AG10803 (cell line): ENCODE measurements around the gene PDZD8.
"Not testable (repeated sequence)": the region's sequence is repeated elsewhere in the genome, so short reads cannot be mapped to it uniquely, and the experiment has no call there.

Experiments
- DNase-seq: peaks from one replicate; pipeline ENCODE4 v3.0.0; 2010; ENCODE audit warnings: low read depth
- H3K4me3 ChIP-seq: 2 replicates; pipeline ENCODE4 v1.5.1; 2011; ENCODE audit warnings: mild to moderate bottlenecking, low read length, control low read depth
- CTCF ChIP-seq: conservative IDR thresholded peaks from 2 replicates; pipeline ENCODE4 v1.5.1; 2011; ENCODE audit warnings: mild to moderate bottlenecking, low read length, control low read depth, inconsistent platforms

The PDZD8 gene

GRCh38 chr10:117299435-117299834 lies 75.8 kb downstream of the PDZD8 start:
- no peak for DNase-seq
- TF ChIP-seq CTCF: no peak

GRCh38 chr10:117298219-117298618 lies 77.0 kb downstream of the PDZD8 start:
- no peak for DNase-seq
- H3K4me3 ChIP-seq: no peak overlapping the region
- no peak for TF ChIP-seq CTCF

More at GRCh38 chr10:117299435-117299834, 75.8 kb downstream of the PDZD8 start:
- H3K4me3 ChIP-seq: no peak overlapping the region

GRCh38 chr10:117294735-117295134 lies 80.5 kb downstream of the PDZD8 start:
- no peak overlapping the region for H3K4me3 ChIP-seq
- TF ChIP-seq CTCF: no peak
- DNase-seq: no peak

- no peak for DNase-seq
- no peak for TF ChIP-seq CTCF
- H3K4me3 ChIP-seq: no peak overlapping the region
Measured at GRCh38 chr10:117294039-117294645, 81.1 kb downstream of the PDZD8 start.

- DNase-seq, H3K4me3 ChIP-seq: not testable (repeated sequence)
Measured at GRCh38 chr10:117290872-117291271, 84.4 kb downstream of the PDZD8 start.

GRCh38 chr10:117284716-117285494 lies 90.3 kb downstream of the PDZD8 start:
- DNase-seq: no peak
- TF ChIP-seq CTCF: no peak
- no peak overlapping the region for H3K4me3 ChIP-seq

- no peak for DNase-seq
- TF ChIP-seq CTCF: no peak
- H3K4me3 ChIP-seq: no peak overlapping the region
Measured at GRCh38 chr10:117277675-117278074, 97.6 kb downstream of the PDZD8 start.
